NCI-H2081 treated with DMSO at 0.1 percent for 48 hours (cell line): Measurements from ENCODE around the gene WFIKKN1.

Experiments
- DNase-seq: peaks from one replicate; lab custom pipeline; 2025; lab: John Stamatoyannopoulos, UW

The WFIKKN1 gene

DNA sequence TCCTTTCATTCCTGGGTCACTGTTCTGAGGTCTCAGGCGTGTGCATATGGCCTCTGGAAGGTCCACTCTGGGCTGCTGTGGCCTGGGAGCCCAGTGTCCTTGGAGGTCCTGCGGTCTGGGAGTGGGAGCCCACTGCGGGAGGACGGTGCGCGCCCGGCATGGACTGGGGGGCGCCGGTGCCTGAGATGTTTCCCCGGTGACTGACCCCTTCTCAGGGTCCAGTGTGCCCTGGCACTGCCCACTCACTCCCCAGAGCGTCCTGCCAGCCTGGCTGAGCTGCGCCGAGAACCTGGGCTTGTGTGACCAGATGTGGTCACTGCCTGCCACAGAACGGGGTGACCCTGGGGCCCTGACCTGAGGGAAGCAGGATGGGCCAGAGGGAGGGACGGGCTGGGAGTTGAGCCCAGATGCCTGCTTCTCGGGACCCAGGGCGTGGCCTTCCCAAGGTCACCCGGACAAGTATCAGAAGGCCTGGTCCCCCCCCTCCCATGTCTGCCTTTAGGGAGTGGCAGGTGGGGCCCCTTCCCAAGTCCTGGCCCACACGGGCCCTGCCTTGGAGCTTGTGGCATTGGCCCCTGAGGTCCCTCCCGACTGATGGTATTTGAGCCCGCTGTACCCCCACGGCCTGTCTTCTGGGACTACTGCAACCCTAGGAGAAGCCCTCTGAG, 43.6 kb downstream of the WFIKKN1 start:
- DNase-seq, result no peak

- DNase-seq, result no peak
Observed at GRCh38 chr16:674968-675883, 44.4 kb downstream of the WFIKKN1 start, which contains the start of gene RHBDL1. Gene RHBDL1 (plus strand): TSS chr16:675671. CDS start chr16:675791, 120 bp downstream.

- DNase-seq, result no peak
Observed at GRCh38 chr16:675884-676564, 45.2 kb downstream of the WFIKKN1 start.

DNA sequence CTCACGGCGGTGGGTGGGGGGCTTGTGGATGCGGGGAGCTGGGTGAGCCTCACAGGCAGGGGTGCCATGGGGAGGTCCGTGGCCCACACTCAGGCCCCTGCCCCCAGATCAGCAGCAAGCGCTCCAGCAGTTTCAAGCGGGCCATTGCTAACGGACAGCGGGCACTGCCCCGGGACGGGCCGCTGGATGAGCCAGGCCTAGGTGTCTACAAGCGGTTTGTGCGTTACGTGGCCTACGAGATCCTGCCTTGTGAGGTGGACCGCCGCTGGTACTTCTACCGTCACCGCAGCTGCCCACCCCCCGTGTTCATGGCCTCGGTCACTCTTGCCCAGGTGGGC, 45.7 kb downstream of the WFIKKN1 start:
- no peak for DNase-seq

- DNase-seq, result no peak
Observed at GRCh38 chr16:676913-677312, 46.1 kb downstream of the WFIKKN1 start.

GRCh38 chr16:677316-678190, 46.8 kb downstream of the WFIKKN1 start:
- DNase-seq, result no peak

GRCh38 chr16:678209-678857, 47.5 kb downstream of the WFIKKN1 start:
- no peak for DNase-seq

DNA sequence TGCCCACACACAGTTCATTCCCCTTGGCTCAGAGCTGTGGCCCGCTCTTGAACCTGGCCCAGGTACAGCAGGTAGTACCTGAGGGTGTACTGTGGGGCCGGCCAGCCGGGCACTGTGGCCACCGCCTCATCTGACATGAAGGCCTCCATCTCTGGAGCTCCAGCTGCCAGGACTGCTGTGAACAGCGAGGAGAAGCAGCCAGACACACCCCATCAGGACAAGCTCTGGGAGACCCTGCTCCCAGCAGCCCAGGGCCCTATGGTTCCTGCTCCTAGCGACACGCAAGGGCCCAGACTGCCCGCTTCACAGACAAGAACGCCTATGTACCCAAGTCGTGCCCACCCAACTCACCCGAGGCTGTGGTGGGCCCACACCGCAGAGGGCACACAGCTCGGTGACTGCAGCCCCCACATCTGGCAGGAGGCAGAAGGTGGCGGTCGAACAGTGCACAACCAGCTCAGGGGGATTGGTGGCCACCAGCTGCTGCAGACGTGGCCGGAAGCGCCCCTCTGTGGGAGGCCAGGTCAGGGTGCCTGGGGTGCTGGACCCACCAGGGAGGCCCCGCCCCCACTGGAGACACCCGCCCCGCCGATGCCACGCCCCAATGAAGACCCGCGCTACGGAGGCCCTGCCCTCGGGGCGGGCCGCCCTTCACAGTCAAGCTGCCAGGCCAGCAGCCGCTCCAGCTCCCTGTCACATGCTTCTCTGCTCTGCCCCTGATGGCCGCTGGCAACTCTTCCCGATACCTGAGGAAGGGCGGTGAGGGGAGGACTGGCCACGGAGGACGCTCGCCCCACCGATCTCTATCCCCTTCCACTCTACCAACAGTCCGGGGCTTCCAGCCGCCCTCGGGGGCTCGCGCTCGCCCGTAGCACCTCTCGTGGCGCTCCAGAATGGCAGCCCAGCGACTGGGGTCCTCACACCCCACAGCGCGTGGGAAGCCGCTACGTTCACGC, 48.4 kb downstream of the WFIKKN1 start:
- no peak for DNase-seq

GRCh38 chr16:679814-680624, 49.2 kb downstream of the WFIKKN1 start, which contains the start of gene STUB1:
Gene STUB1 (plus strand): TSS chr16:680410. CDS start chr16:680526, 116 bp downstream.
- DNase-seq, result no peak

DNA sequence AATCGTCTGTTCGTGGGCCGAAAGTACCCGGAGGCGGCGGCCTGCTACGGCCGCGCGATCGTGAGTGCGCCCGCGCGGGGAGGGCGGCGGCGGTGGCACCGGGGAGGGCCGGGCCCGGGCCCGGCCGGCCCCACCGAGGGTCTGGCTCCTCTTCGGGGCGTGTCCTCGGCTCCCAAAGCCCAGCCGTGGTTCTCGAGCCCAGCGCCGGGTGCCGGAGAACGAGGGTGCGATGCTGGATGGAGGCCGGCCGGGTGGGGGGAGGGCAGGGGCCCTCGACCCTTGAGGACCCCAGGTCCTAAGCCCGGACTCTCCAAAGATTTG, 49.8 kb downstream of the WFIKKN1 start:
- DNase-seq, result no peak

DNA sequence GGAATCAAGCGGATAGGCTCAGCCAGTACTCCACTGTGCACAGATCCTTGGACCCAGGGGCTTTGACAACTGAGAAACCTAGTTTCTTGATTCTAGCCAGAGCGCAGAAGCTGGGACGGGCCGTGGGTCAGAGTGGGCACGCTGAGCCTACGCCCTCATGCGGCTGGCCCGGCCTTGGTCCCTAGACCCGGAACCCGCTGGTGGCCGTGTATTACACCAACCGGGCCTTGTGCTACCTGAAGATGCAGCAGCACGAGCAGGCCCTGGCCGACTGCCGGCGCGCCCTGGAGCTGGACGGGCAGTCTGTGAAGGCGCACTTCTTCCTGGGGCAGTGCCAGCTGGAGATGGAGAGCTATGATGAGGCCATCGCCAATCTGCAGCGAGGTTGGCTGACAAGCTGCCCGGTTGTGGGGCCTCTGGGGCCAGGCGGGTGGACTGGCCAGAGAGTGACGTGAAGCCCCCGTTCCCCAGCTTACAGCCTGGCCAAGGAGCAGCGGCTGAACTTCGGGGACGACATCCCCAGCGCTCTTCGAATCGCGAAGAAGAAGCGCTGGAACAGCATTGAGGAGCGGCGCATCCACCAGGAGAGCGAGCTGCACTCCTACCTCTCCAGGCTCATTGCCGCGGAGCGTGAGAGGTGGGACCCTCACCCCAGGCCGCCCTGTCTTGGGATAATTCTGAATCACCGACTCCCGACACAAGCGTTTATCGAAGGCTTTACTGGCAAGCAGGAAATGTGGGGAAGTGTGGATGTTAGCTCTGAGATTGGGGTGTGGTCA, 50.4 kb downstream of the WFIKKN1 start:
- no peak for DNase-seq

DNA sequence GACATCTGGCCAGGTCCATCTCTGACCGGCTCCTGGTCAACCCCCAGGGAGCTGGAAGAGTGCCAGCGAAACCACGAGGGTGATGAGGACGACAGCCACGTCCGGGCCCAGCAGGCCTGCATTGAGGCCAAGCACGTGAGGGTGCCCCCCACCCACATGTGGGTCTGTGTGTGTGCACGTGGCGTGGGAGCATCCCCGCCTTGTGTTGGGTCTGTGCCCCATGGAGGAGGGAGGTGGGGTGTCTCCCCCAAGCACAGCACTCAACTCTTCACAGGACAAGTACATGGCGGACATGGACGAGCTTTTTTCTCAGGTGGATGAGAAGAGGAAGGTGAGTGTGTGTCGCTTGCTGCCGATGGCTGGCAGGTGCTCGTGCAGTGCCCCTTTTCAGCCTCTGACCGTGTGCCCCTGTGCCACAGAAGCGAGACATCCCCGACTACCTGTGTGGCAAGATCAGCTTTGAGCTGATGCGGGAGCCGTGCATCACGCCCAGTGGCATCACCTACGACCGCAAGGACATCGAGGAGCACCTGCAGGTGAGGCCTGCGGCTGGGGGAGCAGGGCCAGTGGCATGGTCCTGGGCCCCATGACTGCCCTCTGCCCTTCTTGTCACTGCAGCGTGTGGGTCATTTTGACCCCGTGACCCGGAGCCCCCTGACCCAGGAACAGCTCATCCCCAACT, 51.1 kb downstream of the WFIKKN1 start:
- DNase-seq, result no peak

DNA sequence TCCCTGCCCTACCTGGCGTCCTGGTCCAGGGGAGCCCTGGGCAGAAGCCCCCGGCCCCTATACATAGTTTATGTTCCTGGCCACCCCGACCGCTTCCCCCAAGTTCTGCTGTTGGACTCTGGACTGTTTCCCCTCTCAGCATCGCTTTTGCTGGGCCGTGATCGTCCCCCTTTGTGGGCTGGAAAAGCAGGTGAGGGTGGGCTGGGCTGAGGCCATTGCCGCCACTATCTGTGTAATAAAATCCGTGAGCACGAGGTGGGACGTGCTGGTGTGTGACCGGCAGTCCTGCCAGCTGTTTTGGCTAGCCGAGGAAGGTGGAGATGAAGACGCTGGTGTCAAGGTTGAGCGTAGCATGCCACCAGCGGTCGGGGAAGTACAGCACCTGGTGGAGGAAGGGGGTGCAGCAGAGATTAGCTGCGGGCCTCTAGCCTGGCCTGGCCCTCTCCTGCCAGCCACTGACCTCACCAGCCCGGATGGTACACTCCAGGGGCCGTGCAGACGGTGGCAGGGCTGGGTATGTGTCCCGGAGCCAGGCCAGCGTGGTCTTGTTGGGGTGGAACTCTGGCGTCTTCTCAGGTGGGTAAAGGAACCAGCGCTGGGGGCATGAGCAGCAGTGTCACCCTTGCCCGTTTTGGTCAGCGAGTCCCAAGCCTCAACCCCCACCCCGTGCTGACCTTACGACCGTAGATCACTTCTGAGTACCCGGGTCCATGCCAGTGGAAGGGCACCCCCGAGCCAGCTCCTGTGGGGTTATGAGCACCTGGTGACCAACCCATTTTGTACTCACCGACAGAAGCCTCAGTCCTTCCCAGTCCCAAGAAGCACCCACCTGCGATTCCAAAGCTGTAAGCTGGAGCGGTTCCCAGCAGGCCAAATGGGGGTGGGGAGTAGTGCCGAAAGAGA, 52.0 kb downstream of the WFIKKN1 start:
- DNase-seq, result no peak

DNA sequence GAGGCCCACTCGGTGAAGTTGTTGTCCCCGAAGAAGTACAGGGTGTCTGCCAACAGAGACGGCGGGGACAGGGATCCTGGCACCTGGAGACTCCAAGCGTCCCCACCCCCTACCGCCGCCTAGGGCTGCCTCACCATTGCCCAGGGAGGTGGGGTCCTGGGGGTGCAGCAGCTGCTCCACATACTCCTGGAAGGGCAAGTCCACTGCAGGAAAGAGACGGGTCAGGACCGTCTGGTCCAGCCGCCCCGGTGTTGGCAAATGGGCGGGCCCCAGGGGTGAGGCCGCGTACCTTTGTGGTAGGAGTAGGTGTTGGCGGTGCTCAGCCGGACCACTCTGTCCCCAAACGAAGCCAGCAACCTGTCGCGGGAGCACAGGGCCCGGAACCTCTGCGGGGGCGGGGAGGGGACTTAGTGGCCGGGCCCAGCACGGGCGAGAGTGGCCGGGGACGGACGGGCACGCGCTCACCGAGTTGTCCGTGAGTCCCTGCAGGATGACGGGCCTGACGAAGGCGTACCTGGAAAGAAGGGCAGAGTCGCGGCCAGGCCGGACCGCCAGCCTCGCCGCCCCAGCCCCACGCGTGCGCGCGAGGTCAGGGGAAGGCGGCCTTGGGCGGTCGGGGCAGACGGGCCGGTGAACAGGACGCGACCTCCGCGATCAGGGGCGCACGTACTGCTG, 52.7 kb downstream of the WFIKKN1 start:
- no peak for DNase-seq
